Ecto neural progenitor cell (in vitro differentiated cells): ENCODE measurements around the gene TRRAP.

Experiments used
- DNase-seq: peaks from one replicate; pipeline ENCODE4 v3.0.0-alpha.2; 2018; ENCODE audit warnings: low spot score

Gene TRRAP

GRCh38 chr7:99061001-99061776, 182.9 kb downstream of the TRRAP start:
- no peak for DNase-seq
